GM19467 (cell line): ENCODE data around the gene SUDS3.

ENCODE experiments used
- ATAC-seq: cut with Tn5 transposase; IDR thresholded peaks from one replicate; pipeline ENCODE4 v1.9.1; 2021; ENCODE audit warnings: mild to moderate bottlenecking, moderate library complexity; ENCODE audit not compliant: unreplicated experiment

SUDS3 gene

GRCh38 chr12:118356809-118357256, 19.5 kb upstream of the SUDS3 start:
- ATAC-seq, result no peak

GRCh38 chr12:118357257-118358007, 18.9 kb upstream of the SUDS3 start:
- ATAC-seq, result peak; percentile 56

GRCh38 chr12:118358008-118358359, 18.4 kb upstream of the SUDS3 start:
- ATAC-seq, result no peak

- no peak for ATAC-seq
Observed at GRCh38 chr12:118358612-118359540, 17.5 kb upstream of the SUDS3 start.

- no peak for ATAC-seq
Observed at GRCh38 chr12:118359541-118359915, 16.8 kb upstream of the SUDS3 start.

- ATAC-seq, result no peak
Observed at GRCh38 chr12:118361092-118361404, 15.3 kb upstream of the SUDS3 start.

GRCh38 chr12:118361889-118362288, 14.5 kb upstream of the SUDS3 start:
- ATAC-seq, result no peak

- ATAC-seq, result no peak
Observed at GRCh38 chr12:118368821-118369220, 7.5 kb upstream of the SUDS3 start.

- ATAC-seq, result no peak
Observed at GRCh38 chr12:118370601-118371000, 5.8 kb upstream of the SUDS3 start.

- no peak for ATAC-seq
Observed at GRCh38 chr12:118371321-118372282, 4.8 kb upstream of the SUDS3 start.

GRCh38 chr12:118372541-118373495, 3.5 kb upstream of the SUDS3 start, which contains the start of gene TAOK3:
Gene TAOK3 (minus strand): TSS chr12:118372907. CDS start chr12:118255567, 117,340 bp downstream.
- peak; percentile 78 for ATAC-seq

- no peak for ATAC-seq
Observed at GRCh38 chr12:118373616-118374015, 2.7 kb upstream of the SUDS3 start.

- no peak for ATAC-seq
Observed at GRCh38 chr12:118374126-118374725, 2.1 kb upstream of the SUDS3 start.

- no peak for ATAC-seq
Observed at GRCh38 chr12:118374909-118375308, 1.4 kb upstream of the SUDS3 start.

- ATAC-seq, result no peak
Observed at GRCh38 chr12:118375348-118375747, 1.0 kb upstream of the SUDS3 start.

- ATAC-seq, result no peak
Observed at GRCh38 chr12:118377021-118377883, 897 bp downstream of the SUDS3 start.

GRCh38 chr12:118377884-118378470, 1.6 kb downstream of the SUDS3 start:
- ATAC-seq, result no peak

GRCh38 chr12:118391424-118391823, 15.1 kb downstream of the SUDS3 start:
- no peak for ATAC-seq
